ENCODE results near the gene ASAP2. TPM values are rescaled to one million over a fixed set of nuclear protein-coding genes. Genes with fewer than 3 reads are reported as not detected.

The ASAP2 gene
- polyA plus RNA-seq, 1 donor (not counting 4 experiments of a cell fraction or from before 2014, with no cell fraction given) = 54.2 TPM

- peaks cover 41 to 45% of the 10 kb centered on the region in 2 experiments for H3K36me3 ChIP-seq (ENCODE audit: control insufficient read depth in 2 of 2, extremely low read depth in 1 of 2, insufficient read depth in 2 of 2, low read length in 2 of 2)
- H3K27ac ChIP-seq (ENCODE audit: control insufficient read depth, insufficient read depth, low read length) = no peak overlapping the region
Observed at GRCh38 chr2:9364373-9364772, 157.8 kb downstream of the ASAP2 start.

DNA sequence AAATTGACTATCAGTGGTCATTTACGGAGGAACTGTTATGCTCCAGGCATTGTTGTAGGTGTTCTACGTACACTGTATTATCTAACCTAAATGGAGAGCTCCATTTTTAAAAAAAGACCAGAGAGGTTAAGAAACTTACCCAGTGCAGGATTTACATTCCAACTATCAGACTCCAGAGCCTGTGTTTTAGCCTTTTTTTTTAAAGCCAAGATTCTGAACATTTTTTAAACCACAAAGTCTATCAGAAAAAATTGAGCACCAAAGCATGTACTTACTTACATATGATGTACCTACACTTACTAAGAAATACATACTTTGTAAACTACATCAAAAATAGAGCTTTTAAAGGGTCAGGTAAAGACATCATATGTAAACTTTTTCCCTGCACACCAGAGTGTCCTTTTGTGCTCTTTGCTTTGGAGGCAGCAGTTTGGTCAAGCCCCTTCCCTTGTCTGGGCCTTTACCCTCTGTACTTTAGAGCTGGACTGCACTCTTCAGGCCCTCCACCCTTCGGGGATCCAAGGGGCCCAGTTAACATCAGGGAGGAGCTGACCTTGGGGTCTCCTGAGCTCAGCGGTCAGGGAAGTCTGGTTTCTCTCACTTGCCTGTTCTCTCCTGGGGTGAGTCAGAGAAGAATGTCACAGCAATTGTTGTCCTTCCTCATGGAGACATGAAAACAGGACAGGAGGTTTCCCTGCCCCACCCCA lies 158.3 kb downstream of the ASAP2 start:
- FAIRE-seq (no peak), DNase-seq (ENCODE audit: low read depth, low spot score) (no peak)
- H3K4me2 ChIP-seq (ENCODE audit: control insufficient read depth, extremely low read depth, insufficient read depth, low read depth, low read length) = no peak overlapping the region
- H3K9ac ChIP-seq (ENCODE audit: control insufficient read depth, extremely low read depth, insufficient read depth, low read length) = no peak overlapping the region
- dilution Hi-C loops (cut with MboI; ENCODE audit: extremely low pct_ligation_motif_present, low sequenced_read_pairs) = no loop called here
- no peaks in the 10 kb centered on the region for H3K9me1 ChIP-seq (ENCODE audit: control insufficient read depth, extremely low read depth, insufficient read depth, low read length)
- no peaks in the 10 kb centered on the region for H3K27me3 ChIP-seq (ENCODE audit: control insufficient read depth, extremely low read depth, insufficient read depth, low read length)
- no peak overlapping the region for H3K4me3 ChIP-seq (ENCODE audit: control insufficient read depth in 2 of 3, extremely low read depth in 1 of 3, insufficient read depth in 2 of 3, low read depth in 1 of 3, low read length in 3 of 3)
- no peaks in the 10 kb centered on the region for H3K79me2 ChIP-seq (ENCODE audit: control insufficient read depth, insufficient read depth, low read length)
- H4K20me1 ChIP-seq (ENCODE audit: control insufficient read depth, extremely low read depth, insufficient read depth, low read length) = peaks cover 2% of the 10 kb centered on the region
- H3K27ac ChIP-seq (ENCODE audit: control insufficient read depth, insufficient read depth, low read length) = no peak overlapping the region
- TF ChIP-seq EZH2 (IDR thresholded peaks at IDR 0.05; ENCODE audit: low read length) (no peak), CTCF (optimal IDR thresholded peaks at IDR 0.05 in 1 of 3, IDR thresholded peaks at IDR 0.05 in 1 of 3, conservative IDR thresholded peaks at IDR 0.05 in 1 of 3; ENCODE audit: extremely low read depth in 1 of 3, insufficient read depth in 2 of 3, low read length in 3 of 3) (no peak)
- H3K36me3 ChIP-seq (ENCODE audit: control insufficient read depth in 2 of 2, extremely low read depth in 1 of 2, insufficient read depth in 2 of 2, low read length in 2 of 2) = peaks cover 45% of the 10 kb centered on the region in 2 experiments
- H2AFZ ChIP-seq (ENCODE audit: control insufficient read depth, low read length) = no peak overlapping the region
- no peaks in the 10 kb centered on the region for H3K4me1 ChIP-seq (ENCODE audit: control insufficient read depth, extremely low read depth, insufficient read depth, low read length)
- no peaks in the 10 kb centered on the region for H3K9me3 ChIP-seq (ENCODE audit: control insufficient read depth, low read depth, low read length)

More at GRCh38 chr2:9364373-9364772, 157.8 kb downstream of the ASAP2 start:
- Histone ChIP-seq H2AFZ (ENCODE audit: control insufficient read depth, low read length) (no peak overlapping the region), H4K20me1 (ENCODE audit: control insufficient read depth, extremely low read depth, insufficient read depth, low read length) (peaks cover 2% of the 10 kb centered on the region), H3K9me3 (ENCODE audit: control insufficient read depth, low read depth, low read length) (no peaks in the 10 kb centered on the region), H3K27me3 (ENCODE audit: control insufficient read depth, extremely low read depth, insufficient read depth, low read length) (no peaks in the 10 kb centered on the region), H3K4me1 (ENCODE audit: control insufficient read depth, extremely low read depth, insufficient read depth, low read length) (no peaks in the 10 kb centered on the region), H3K4me3 (ENCODE audit: control insufficient read depth in 2 of 3, extremely low read depth in 1 of 3, insufficient read depth in 2 of 3, low read depth in 1 of 3, low read length in 3 of 3) (no peak overlapping the region), H3K79me2 (ENCODE audit: control insufficient read depth, insufficient read depth, low read length) (no peaks in the 10 kb centered on the region), H3K9me1 (ENCODE audit: control insufficient read depth, extremely low read depth, insufficient read depth, low read length) (no peaks in the 10 kb centered on the region), H3K9ac (ENCODE audit: control insufficient read depth, extremely low read depth, insufficient read depth, low read length) (no peak overlapping the region), H3K4me2 (ENCODE audit: control insufficient read depth, extremely low read depth, insufficient read depth, low read depth, low read length) (no peak overlapping the region)
- DNase-seq (ENCODE audit: low read depth, low spot score) (no peak), FAIRE-seq (no peak)
- TF ChIP-seq EZH2 (IDR thresholded peaks at IDR 0.05; ENCODE audit: low read length) = no peak
- dilution Hi-C loops (cut with MboI; ENCODE audit: extremely low pct_ligation_motif_present, low sequenced_read_pairs) = no loop called here
